GM18498 (cell line): ENCODE measurements around the gene ERVFRD-1.

Source experiments
- ATAC-seq: cut with Tn5 transposase; IDR thresholded peaks from one replicate; pipeline ENCODE4 v1.9.1; 2021; ENCODE audit warnings: mild to moderate bottlenecking, moderate library complexity; ENCODE audit not compliant: unreplicated experiment

The ERVFRD-1 gene

DNA sequence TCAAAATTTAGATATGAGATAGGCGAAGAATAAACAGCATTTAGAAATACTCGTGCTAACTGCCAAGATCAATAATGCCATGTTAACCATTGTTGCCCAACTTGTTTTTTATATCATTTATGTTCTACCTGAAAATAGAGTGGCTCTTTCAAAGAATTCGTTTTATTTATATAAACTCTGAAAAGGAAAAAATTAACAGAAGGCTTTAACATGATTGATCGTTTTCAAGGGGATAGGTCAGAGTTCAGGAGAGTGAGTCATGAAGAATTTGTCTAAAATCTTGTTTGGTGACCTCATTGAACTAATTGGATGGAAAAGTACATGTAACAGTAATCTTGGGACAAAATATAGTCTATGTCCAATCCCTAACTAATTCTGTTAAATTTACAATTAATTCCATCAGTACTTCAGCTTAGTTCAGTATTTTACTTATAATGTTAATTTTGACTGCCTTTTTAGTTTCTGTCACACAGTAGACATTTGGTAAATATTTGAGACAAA lies 56.3 kb downstream of the ERVFRD-1 start:
- no peak for ATAC-seq

DNA sequence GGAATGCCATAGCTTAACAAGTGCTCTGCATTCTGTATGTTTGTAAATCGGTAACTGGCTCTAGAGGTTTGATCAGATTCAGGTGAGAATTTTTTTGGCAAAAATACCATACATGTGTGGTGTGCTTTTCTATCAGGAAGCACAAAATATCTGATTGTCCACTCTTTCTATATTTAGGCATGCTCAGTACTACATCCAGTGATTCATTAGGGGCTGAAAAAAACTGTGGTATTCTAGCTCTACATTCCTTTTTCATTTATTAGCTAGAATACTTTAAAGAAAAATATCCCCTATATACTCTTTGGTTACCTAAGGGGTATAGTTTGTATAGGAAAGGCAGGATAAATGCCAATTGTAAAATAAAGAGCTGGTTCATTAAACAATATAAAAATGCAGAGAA lies 56.8 kb downstream of the ERVFRD-1 start:
- no peak for ATAC-seq

GRCh38 chr6:11053307-11053706 lies 58.2 kb downstream of the ERVFRD-1 start:
- ATAC-seq = no peak
